Keratinocyte (primary cell): ENCODE measurements around the gene EYS.

ENCODE experiments used
- CTCF ChIP-seq, 3 experiments: IDR thresholded peaks in 1 of 3; conservative IDR thresholded peaks in 1 of 3; optimal IDR thresholded peaks in 1 of 3; 2 replicates in 2 of 3; 3 replicates in 1 of 3; pipeline versions ENCODE3 to v1.5.1; 2011; ENCODE audit warnings: low read length in 3 of 3, mild to moderate bottlenecking in 3 of 3, moderate library complexity in 2 of 3, control low read depth in 1 of 3, inconsistent platforms in 1 of 3; ENCODE audit not compliant: insufficient read depth in 2 of 3; ENCODE audit errors: extremely low read depth in 1 of 3
- EZH2 ChIP-seq: IDR thresholded peaks from one replicate; pipeline ENCODE4 v1.6.1; 2012; ENCODE audit warnings: inconsistent platforms, mild to moderate bottlenecking, low read length, moderate library complexity

- no peak for TF ChIP-seq CTCF (optimal IDR thresholded peaks at IDR 0.05 in 1 of 3, IDR thresholded peaks at IDR 0.05 in 1 of 3, conservative IDR thresholded peaks at IDR 0.05 in 1 of 3; ENCODE audit: extremely low read depth in 1 of 3, insufficient read depth in 2 of 3, low read length in 3 of 3)
- TF ChIP-seq EZH2: no peak
Observed at GRCh38 chr6:63935732-63936131, 1771.3 kb downstream of the EYS start.
